ENCODE results near the gene TTC9.

TTC9 gene

DNA sequence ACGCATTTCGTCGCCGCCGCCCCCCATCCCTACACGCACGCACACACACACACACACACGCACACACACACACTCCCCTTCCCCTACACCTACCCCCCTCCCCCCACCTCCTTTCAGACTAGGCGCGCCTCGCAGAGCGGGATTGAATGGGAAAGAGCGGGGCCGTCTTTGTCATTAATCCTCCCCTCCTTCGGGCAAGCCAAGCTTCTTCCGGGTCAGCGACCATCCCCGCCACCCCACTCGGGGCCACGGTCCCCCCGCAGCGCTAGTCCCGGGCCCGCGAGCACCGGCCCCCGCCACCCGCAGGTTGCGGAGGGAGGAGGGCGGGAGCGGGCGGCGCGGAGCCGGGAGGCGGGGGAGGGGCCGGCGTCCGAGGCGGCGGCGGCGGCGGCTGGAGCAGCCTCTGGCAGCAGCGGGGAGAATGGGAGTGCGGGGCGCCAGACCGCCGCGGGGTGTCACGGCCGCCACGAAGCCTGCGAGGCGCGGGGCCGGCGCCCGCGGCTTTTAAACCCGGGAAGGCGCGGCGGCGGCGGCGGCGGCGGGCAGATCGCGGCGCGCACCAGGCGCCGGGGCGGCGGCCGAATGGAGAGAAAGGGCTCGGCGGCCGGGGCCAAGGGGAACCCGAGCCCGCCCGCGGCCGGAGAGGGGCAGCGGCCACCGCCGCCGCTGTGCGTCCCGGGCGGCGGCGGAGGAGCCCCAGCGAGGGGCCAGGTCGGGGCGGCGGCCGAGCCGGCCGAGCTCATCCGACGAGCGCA, at the start of gene TTC9:
Gene TTC9 (plus strand): TSS at position 369 of the 755 bp plus-strand sequence. CDS start 214 bp downstream, at position 583.
- TF ChIP-seq, protein P1, sequence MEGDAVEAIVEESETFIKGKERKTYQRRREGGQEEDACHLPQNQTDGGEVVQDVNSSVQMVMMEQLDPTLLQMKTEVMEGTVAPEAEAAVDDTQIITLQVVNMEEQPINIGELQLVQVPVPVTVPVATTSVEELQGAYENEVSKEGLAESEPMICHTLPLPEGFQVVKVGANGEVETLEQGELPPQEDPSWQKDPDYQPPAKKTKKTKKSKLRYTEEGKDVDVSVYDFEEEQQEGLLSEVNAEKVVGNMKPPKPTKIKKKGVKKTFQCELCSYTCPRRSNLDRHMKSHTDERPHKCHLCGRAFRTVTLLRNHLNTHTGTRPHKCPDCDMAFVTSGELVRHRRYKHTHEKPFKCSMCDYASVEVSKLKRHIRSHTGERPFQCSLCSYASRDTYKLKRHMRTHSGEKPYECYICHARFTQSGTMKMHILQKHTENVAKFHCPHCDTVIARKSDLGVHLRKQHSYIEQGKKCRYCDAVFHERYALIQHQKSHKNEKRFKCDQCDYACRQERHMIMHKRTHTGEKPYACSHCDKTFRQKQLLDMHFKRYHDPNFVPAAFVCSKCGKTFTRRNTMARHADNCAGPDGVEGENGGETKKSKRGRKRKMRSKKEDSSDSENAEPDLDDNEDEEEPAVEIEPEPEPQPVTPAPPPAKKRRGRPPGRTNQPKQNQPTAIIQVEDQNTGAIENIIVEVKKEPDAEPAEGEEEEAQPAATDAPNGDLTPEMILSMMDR (IDR thresholded peaks at IDR 0.05) = no peak
- Histone ChIP-seq H3K27ac (no peak within 1 kb of the TSS), H3K4me3 (peak within 1 kb of the TSS; percentile 79)
- DNase-seq (ENCODE audit: low spot score) = no peak

DNA sequence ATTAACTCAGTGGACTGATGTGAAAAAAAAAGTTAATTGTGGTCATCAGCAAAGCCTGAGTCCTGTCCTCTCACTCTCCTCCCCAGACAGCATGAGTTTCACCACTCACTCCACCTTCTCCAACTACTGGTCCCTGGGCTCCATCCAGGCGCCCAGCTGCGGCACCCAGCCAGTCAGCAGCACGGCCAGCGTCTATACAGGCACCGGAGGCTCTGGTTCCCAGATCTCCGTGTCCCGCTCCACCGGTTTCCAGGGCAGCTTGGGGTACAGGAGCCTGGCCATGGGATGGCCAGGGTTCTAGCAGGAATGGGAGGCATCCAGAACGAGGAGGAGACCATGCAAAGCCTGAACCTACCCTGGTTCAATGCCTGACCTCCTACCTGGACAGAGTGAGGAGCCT, 47.3 kb upstream of the TTC9 start:
- no peak overlapping the region for H3K4me3 ChIP-seq
- TF ChIP-seq, protein P1 (IDR thresholded peaks at IDR 0.05) = no peak
- DNase-seq (ENCODE audit: low spot score) = no peak
- H3K27ac ChIP-seq = no peak overlapping the region

DNA sequence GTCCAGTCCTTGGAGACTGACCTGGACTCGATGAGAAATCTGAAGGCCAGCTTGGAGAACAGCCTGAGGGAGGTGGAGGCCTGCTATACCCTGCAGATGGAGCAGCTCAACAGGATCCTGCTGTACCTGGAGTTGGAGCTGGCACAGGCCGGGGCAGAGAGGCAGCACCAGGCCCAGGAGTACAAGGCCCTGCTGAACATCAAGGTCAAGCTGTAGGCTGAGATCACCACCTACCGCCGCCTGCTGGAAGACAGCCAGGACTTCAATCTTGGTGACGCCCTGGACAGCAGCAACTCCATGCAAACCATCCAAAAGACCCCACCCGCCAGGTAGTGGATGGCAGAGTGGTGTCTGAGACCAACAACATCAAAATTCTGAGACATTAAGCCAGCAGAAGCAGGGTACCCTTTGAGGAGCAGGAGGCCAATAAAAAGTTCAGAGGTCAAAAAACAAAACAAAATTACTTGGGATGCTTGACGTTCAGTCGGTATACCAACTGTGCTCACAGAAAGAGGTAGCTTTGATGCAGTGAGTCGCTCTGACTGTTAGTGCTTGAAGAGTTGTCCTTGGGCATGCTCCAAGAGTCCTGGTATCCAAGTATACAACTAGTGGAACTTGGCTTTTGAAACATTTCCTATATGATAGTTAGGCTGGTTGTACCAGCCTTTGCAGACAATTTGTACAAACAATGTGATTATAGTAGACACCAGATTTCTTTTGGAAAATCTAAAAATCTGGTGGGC, 46.1 kb upstream of the TTC9 start:
- TF ChIP-seq, protein P1 (IDR thresholded peaks at IDR 0.05) = no peak
- no peak overlapping the region for H3K4me3 ChIP-seq
- no peak for DNase-seq (ENCODE audit: low spot score)
- H3K27ac ChIP-seq = no peak overlapping the region

DNA sequence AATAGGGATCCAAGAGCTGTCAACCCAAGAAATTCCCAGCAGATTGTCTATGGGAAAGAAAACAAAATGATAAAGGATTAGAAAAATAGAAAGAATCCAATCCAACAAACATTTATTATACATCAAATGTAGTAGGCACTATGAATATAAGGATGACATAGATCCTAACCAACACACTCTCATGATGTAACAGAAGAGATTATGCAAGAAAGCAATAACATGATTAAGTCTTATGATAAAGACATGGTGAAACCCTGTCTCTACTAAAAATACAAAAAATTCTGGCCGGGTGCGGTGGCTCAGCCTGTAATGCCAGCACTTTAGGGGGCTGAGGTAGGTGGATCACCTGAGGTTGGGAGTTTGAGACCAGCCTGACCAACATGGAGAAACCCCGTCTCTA, 44.0 kb upstream of the TTC9 start:
- DNase-seq (ENCODE audit: low spot score) = no peak
- no peak overlapping the region for H3K27ac ChIP-seq
- H3K4me3 ChIP-seq = no peak overlapping the region
- TF ChIP-seq, protein P1 (IDR thresholded peaks at IDR 0.05) = no peak

DNA sequence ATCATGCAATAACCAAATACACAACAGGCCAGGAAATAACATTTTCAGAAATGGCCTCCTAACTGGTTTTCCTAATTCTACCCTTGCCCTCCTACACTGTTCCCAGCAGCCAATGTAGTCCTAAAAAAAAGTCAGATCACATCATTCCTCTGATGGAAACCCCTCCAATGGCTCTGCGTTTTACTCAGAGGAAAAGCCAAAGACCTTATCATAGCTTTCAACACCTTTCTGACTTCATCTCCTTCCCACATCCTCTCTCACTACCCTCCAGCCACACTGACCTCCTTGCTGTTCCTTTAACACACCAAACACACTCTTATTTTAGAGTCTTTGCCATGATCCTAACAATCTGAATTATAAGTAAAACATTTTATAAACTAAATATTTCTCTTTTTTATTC, 42.4 kb upstream of the TTC9 start:
- TF ChIP-seq, protein P1 (IDR thresholded peaks at IDR 0.05) = no peak
- Histone ChIP-seq H3K4me3 (peak overlapping the region; percentile 76), H3K27ac (no peak overlapping the region)
- no peak for DNase-seq (ENCODE audit: low spot score)

DNA sequence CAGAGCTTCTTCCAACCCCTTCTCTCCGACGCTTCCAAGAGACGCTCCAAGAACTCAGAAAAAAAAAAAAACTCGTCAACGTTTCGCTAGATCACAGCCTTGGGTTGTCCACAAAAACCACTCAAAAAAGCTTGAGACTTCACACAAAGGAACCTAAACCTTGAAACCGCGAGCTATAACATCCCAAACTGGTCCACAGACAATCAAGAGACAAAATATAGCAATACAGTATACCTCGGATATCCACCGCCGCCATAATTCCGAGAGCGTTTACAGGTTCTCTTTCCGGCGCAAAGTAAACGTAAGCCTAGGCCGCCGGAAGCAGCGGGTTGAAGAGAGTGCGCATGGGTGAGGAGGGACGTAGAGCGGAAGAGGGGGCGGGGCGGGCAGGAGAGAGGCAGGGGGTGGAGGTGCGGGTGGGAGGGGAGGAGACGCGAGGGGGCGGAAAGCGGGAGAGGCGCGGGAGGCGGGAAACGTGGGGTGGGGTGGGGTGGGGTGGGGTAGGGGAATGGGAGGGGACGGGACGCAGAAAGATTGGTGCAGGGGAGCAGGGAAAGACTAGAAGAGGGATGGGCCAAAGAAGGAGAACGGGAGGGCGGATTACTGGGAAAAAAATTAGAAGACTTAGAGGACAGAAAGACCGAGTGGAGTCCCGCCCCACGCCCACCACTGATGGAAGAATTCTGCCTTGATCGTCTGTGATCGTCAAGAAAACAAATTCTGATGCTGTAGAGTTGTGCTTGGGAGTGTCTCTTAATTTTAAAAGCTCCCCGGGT, 41.1 kb upstream of the TTC9 start, which contains the start of gene MED6:
Gene MED6 (minus strand): TSS at position 274 of the 776 bp plus-strand sequence. CDS start 18 bp downstream, at position 256.
- TF ChIP-seq, protein P1 (IDR thresholded peaks at IDR 0.05) = no peak
- Histone ChIP-seq H3K27ac (peak within 1 kb of the TSS; percentile 59 to 81), H3K4me3 (peak within 1 kb of the TSS; percentile 76)
- peak; percentile 87 for DNase-seq (ENCODE audit: low spot score)

All from coronary artery (tissue), 2 donors.